Stimulated activated naive B cell treated with anti-CD40 and anti-IgM and Interleukin-4, amounts not matched to agents 10 μg/mL and 1 μg/mL and 100 μg/mL, for 72 hours (primary cell): Measurements from ENCODE around the gene TBCB.
"Not testable (repeated sequence)": the region's sequence is repeated elsewhere in the genome, so short reads cannot be mapped to it uniquely, and the experiment has no call there.

Experiments
- ATAC-seq, 2 donors: fragments of 150-1000 bp; cut with Tn5 transposase; replicated peaks; 2 replicates each; pipeline ENCODE4 v1.10.0; 2021; ENCODE audit warnings: moderate library complexity in 1 of 2
- DNase-seq: peaks from one replicate; pipeline ENCODE4 v3.0.0; 2021
- H3K27ac Mint-ChIP-seq: one replicate; pipeline ENCODE4 v1.8.0; 2022; ENCODE audit warnings: mild to moderate bottlenecking, mixed read lengths
- H3K27me3 Mint-ChIP-seq, 2 donors: one replicate each; pipeline ENCODE4 v1.8.0; 2022; ENCODE audit warnings: mixed read lengths in 2 of 2
- H3K36me3 Mint-ChIP-seq, 2 donors: one replicate each; pipeline ENCODE4 v1.8.0; 2022; ENCODE audit warnings: mixed read lengths in 2 of 2, mild to moderate bottlenecking in 1 of 2
- H3K4me1 Mint-ChIP-seq, 2 donors: one replicate each; pipeline ENCODE4 v1.8.0; 2022; ENCODE audit warnings: mixed read lengths in 2 of 2, mild to moderate bottlenecking in 1 of 2
- H3K4me3 Mint-ChIP-seq, 2 donors: one replicate each; pipeline ENCODE4 v1.8.0; 2022; ENCODE audit warnings: mild to moderate bottlenecking in 2 of 2, mixed read lengths in 2 of 2, moderate library complexity in 1 of 2
- H3K9me3 Mint-ChIP-seq, 2 donors: one replicate each; pipeline ENCODE4 v1.8.0; 2022; ENCODE audit warnings: mixed read lengths in 2 of 2, mild to moderate bottlenecking in 1 of 2

Gene TBCB

DNA sequence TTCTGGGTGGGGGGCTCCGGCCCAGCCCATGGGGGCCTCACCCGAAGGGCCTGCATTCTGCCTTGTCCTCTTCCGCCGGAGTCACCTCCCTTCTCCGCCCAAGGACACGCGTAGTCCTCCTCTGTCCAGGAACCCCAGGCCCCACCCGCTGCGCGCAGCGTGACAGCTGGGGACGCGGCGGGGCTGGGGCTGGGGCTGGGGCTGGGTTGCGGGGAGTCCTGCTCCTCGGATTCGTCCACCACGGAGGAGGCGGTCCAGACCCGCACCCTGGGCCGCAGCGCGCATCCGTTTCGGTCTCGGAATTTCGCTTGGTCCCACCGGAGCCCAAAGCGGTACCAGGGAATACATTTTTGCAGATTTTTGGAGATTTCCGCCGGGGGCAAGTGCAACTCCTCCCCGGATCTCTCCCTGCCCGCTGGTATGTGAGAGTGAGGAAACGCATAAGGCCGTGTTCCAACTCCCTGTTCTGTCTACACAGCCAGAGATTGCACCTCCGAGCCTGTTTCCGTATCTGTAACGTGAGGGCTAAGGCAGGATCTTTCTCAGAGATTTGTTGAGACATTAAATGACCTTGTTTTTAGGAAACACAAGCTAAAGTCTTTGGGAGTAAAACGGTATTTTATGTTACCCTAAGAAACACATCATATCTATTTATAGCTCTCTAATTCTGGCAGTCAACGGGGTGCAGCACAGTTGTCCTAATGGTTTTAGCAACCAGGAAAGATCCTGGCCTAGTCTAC is 37.3 kb downstream of the TBCB start, which contains the start of gene COX7A1:
COX7A1 (minus strand) TSS at position 96 of the 740 bp plus-strand sequence; CDS start at position 56, 40 bp downstream.
- H3K27me3 Mint-ChIP-seq: no peaks in the 10 kb centered on the region
- no peak within 1 kb of the TSS for H3K27ac Mint-ChIP-seq
- ATAC-seq: peak in 1 of 2 donors; percentile 33
- no peak for DNase-seq
- peaks cover 32 to 39% of the 10 kb centered on the region in 2 donors for H3K36me3 Mint-ChIP-seq
- peak within 1 kb of the TSS in 1 of 2 donors; percentile 43 for H3K4me3 Mint-ChIP-seq
- no peaks in the 10 kb centered on the region for H3K9me3 Mint-ChIP-seq
- peaks cover 6 to 17% of the 10 kb centered on the region in 2 donors for H3K4me1 Mint-ChIP-seq

- no peak overlapping the region for H3K27ac Mint-ChIP-seq
- no peaks in the 10 kb centered on the region for H3K27me3 Mint-ChIP-seq
- ATAC-seq: no peak
- no peaks in the 10 kb centered on the region for H3K9me3 Mint-ChIP-seq
- H3K4me1 Mint-ChIP-seq: peaks cover 6 to 17% of the 10 kb centered on the region in 2 donors
- peaks cover 29 to 39% of the 10 kb centered on the region in 2 donors for H3K36me3 Mint-ChIP-seq
- DNase-seq: no peak
- no peak overlapping the region for H3K4me3 Mint-ChIP-seq
Observed at GRCh38 chr19:36153126-36153525, 37.9 kb downstream of the TBCB start.

GRCh38 chr19:36160821-36161596 is 45.7 kb downstream of the TBCB start:
- peaks cover 11 to 20% of the 10 kb centered on the region in 2 donors for H3K36me3 Mint-ChIP-seq
- H3K4me1 Mint-ChIP-seq: no peaks in the 10 kb centered on the region
- no peak overlapping the region for H3K4me3 Mint-ChIP-seq
- DNase-seq (no peak), ATAC-seq (no peak)
- H3K9me3 Mint-ChIP-seq: no peaks in the 10 kb centered on the region
- no peak overlapping the region for H3K27ac Mint-ChIP-seq
- H3K27me3 Mint-ChIP-seq: no peaks in the 10 kb centered on the region

DNA sequence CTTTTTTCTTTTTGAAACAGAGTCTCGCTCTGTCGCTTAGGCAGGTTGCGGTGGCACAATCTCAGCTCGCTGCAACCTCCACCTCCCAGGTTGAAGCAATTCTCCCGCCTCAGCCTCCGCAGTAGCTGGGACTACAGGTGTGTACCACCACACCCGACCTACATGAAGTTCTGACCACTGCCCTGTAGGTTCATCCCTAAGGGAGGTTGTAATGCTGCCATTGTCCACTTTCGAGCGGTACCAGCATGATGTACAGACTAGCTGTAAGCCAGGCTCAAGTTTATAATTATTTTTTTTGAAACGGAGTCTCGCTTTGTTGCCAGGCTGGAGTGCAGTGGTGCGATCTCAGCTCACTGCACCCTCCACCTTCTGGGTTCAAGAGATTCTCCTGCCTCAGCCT is 48.5 kb downstream of the TBCB start:
- Mint-ChIP-seq H3K27me3 (no peaks in the 10 kb centered on the region), H3K36me3 (peaks cover 9 to 15% of the 10 kb centered on the region in 2 donors), H3K9me3 (no peaks in the 10 kb centered on the region), H3K4me3 (no peak overlapping the region), H3K4me1 (no peaks in the 10 kb centered on the region), H3K27ac (no peak overlapping the region)
- ATAC-seq: no peak
- DNase-seq: no peak

- no peak overlapping the region for H3K27ac Mint-ChIP-seq
- H3K4me3 Mint-ChIP-seq: no peak overlapping the region
- H3K27me3 Mint-ChIP-seq: peaks cover 0 to 3% of the 10 kb centered on the region in 2 donors
- ATAC-seq (no peak), DNase-seq (no peak)
- H3K4me1 Mint-ChIP-seq: peaks cover 0 to 3% of the 10 kb centered on the region in 2 donors
- no peaks in the 10 kb centered on the region for H3K36me3 Mint-ChIP-seq
- H3K9me3 Mint-ChIP-seq: no peaks in the 10 kb centered on the region
Observed at GRCh38 chr19:36169084-36169760, 54.0 kb downstream of the TBCB start.

DNA sequence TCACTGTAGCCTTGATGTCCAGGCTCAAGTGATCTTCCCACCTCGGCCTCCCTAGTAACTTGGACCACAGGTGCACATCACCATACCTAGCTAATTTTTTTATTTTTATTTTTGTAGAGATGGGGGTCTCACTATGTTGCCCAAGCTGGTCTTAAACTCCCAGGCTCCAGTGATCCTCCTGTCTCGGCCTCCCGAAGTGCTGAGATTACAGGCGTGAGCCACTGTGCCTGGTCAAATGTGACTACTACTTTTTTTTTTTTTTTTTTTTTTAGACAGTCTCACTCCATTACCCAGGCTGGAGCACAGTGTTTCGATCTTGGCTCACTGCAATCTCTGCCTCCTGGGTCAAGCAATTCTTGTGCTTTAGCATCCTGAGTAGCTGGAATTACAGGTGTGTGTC is 57.6 kb downstream of the TBCB start:
- Mint-ChIP-seq H3K4me1 (peaks cover 0 to 3% of the 10 kb centered on the region in 2 donors), H3K9me3 (no peaks in the 10 kb centered on the region), H3K27me3 (peaks cover 0 to 5% of the 10 kb centered on the region in 2 donors), H3K4me3 (no peak overlapping the region), H3K36me3 (no peaks in the 10 kb centered on the region), H3K27ac (no peak overlapping the region)
- DNase-seq: no peak
- no peak for ATAC-seq

- not testable (repeated sequence) for H3K4me1 Mint-ChIP-seq, DNase-seq, ATAC-seq, H3K4me3 Mint-ChIP-seq, H3K27me3 Mint-ChIP-seq, H3K36me3 Mint-ChIP-seq, H3K9me3 Mint-ChIP-seq
- H3K27ac Mint-ChIP-seq: peak overlapping the region; percentile 5
Observed at GRCh38 chr19:36173846-36174245, 58.6 kb downstream of the TBCB start.
